ENCODE measurements around the gene CENPH.
"Not testable (repeated sequence)": the region's sequence is repeated elsewhere in the genome, so short reads cannot be mapped to it uniquely, and the experiment has no call there.

CENPH gene

GRCh38 chr5:69252437-69252836, 63.1 kb downstream of the CENPH start:
- no peak for DNase-seq
- Mint-ChIP-seq H3K27me3 (no peaks in the 10 kb centered on the region), H3K9me3 (no peaks in the 10 kb centered on the region), H3K27ac (no peak overlapping the region), H3K4me3 (no peak overlapping the region), H3K36me3 (ENCODE audit: low read depth) (peaks cover 67% of the 10 kb centered on the region), H3K4me1 (ENCODE audit: low read depth) (peaks cover 11% of the 10 kb centered on the region)

- not testable (repeated sequence) for DNase-seq; H3K4me3 Mint-ChIP-seq; H3K4me1 Mint-ChIP-seq (ENCODE audit: low read depth); H3K9me3 Mint-ChIP-seq; H3K27me3 Mint-ChIP-seq; H3K27ac Mint-ChIP-seq
- peaks cover 75% of the 10 kb centered on the region for H3K36me3 Mint-ChIP-seq (ENCODE audit: low read depth)
Measured at GRCh38 chr5:69255940-69256339, 66.6 kb downstream of the CENPH start.

GRCh38 chr5:69257577-69257976, 68.2 kb downstream of the CENPH start:
- Mint-ChIP-seq H3K4me1 (ENCODE audit: low read depth) (no peaks in the 10 kb centered on the region), H3K4me3 (no peak overlapping the region), H3K9me3 (no peaks in the 10 kb centered on the region), H3K27me3 (no peaks in the 10 kb centered on the region), H3K27ac (no peak overlapping the region), H3K36me3 (ENCODE audit: low read depth) (peaks cover 79% of the 10 kb centered on the region)
- DNase-seq, result no peak
